Measurements from ENCODE around the gene ELL3.
"Not testable (repeated sequence)": the region's sequence is repeated elsewhere in the genome, so short reads cannot be mapped to it uniquely, and the experiment has no call there.

ELL3 gene

GRCh38 chr15:43791993-43792760, 15.4 kb upstream of the ELL3 start, which contains the start of gene SERF2:
SERF2 (plus strand) TSS chr15:43792320; CDS start chr15:43792377, 57 bp downstream.
- peak; percentile 100 for DNase-seq (ENCODE audit: low read depth)

- DNase-seq (ENCODE audit: low read depth): no peak
Observed at GRCh38 chr15:43789409-43789808, 12.6 kb upstream of the ELL3 start.

- DNase-seq (ENCODE audit: low read depth): no peak
Observed at GRCh38 chr15:43779016-43779415, 2.2 kb upstream of the ELL3 start.

- DNase-seq (ENCODE audit: low read depth): peak; percentile 74
Observed at GRCh38 chr15:43777267-43777914, 625 bp upstream of the ELL3 start.

GRCh38 chr15:43776101-43776717, 557 bp downstream of the ELL3 start:
- no peak for DNase-seq (ENCODE audit: low read depth)

GRCh38 chr15:43775411-43775965, 1.3 kb downstream of the ELL3 start:
- no peak for DNase-seq (ENCODE audit: low read depth)

GRCh38 chr15:43774062-43774461, 2.7 kb downstream of the ELL3 start:
- DNase-seq (ENCODE audit: low read depth): no peak

- no peak for DNase-seq (ENCODE audit: low read depth)
Observed at GRCh38 chr15:43772624-43773023, 4.1 kb downstream of the ELL3 start.

GRCh38 chr15:43771816-43772215, 5.0 kb downstream of the ELL3 start:
- no peak for DNase-seq (ENCODE audit: low read depth)

GRCh38 chr15:43769584-43770228, 7.1 kb downstream of the ELL3 start:
- peak; percentile 46 for DNase-seq (ENCODE audit: low read depth)

GRCh38 chr15:43763819-43764446, 12.8 kb downstream of the ELL3 start:
- DNase-seq (ENCODE audit: low read depth): no peak

GRCh38 chr15:43762824-43763223, 13.9 kb downstream of the ELL3 start:
- no peak for DNase-seq (ENCODE audit: low read depth)

GRCh38 chr15:43751885-43752284, 24.9 kb downstream of the ELL3 start:
- no peak for DNase-seq (ENCODE audit: low read depth)

- peak; percentile 31 for DNase-seq (ENCODE audit: low read depth)
Observed at GRCh38 chr15:43749690-43750345, 26.9 kb downstream of the ELL3 start.

- no peak for DNase-seq (ENCODE audit: low read depth)
Observed at GRCh38 chr15:43748376-43748775, 28.4 kb downstream of the ELL3 start.

GRCh38 chr15:43746903-43747309, 29.9 kb downstream of the ELL3 start:
- not testable (repeated sequence) for DNase-seq (ENCODE audit: low read depth)

GRCh38 chr15:43746245-43746902, 30.4 kb downstream of the ELL3 start, which contains the start of gene PDIA3:
PDIA3 (plus strand) TSS chr15:43746438; CDS start chr15:43746540, 102 bp downstream.
- DNase-seq (ENCODE audit: low read depth): peak; percentile 75

GRCh38 chr15:43735416-43735815, 41.4 kb downstream of the ELL3 start:
- no peak for DNase-seq (ENCODE audit: low read depth)

GRCh38 chr15:43728053-43728725, 48.6 kb downstream of the ELL3 start:
- DNase-seq (ENCODE audit: low read depth): not testable (repeated sequence)

- not testable (repeated sequence) for DNase-seq (ENCODE audit: low read depth)
Observed at GRCh38 chr15:43726306-43726705, 50.5 kb downstream of the ELL3 start.

Measured in stimulated activated CD4-positive, alpha-beta T cell treated with anti-CD3 and anti-CD28 coated beads, Interleukin-2, amount 100 ng/mL, for 4 hours (primary cell).